ENCODE measurements around the gene ZPR1. TPM values are rescaled to one million over a fixed set of nuclear protein-coding genes. Genes with fewer than 3 reads are reported as not detected.
"Not testable (repeated sequence)": the region's sequence is repeated elsewhere in the genome, so short reads cannot be mapped to it uniquely, and the experiment has no call there.

ZPR1 gene
- total RNA-seq, 1 experiment from 2014 or later: 139 TPM

DNA sequence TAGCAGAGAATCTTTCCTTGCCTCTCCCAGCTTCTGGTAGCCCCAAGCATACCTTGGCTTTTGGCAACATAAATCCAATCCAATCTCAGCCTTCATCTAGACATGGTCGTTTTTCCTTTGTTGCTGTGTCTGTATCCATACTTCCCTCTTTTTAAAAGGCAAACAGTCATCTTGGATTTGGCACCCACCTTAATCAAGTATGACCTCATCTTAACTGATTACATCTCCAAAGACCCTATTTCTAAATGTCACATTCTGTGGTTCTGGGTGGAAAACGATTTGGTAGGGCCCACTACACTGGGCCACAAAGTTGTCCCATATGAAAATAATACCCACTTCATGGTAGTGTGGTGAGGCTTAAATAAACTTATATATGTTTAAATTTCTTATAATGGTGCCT, 15.9 kb downstream of the ZPR1 start:
- CTCF ChIA-PET: interaction anchor here (1.2 kb wide), 1 partner anchor 18 kb away, joined by 4 read pairs; no protein-coding TSS in a partner anchor
- in situ Hi-C loops (cut with HindIII; ENCODE audit: low pct_unique_long_range_greater_than_20kb, low sequenced_read_pairs) (no loop called here), intact Hi-C loops (cut with micrococcal nuclease; ENCODE audit: unreplicated experiment) (no loop called here)
- POLR2A ChIA-PET: interaction anchor here (1.7 kb wide), 1 partner anchor 15 kb away, joined by 3 read pairs; no protein-coding TSS in a partner anchor
- ATAC-seq (no peak), DNase-seq (ENCODE audit: low read depth, low spot score) (no peak)
- H3K4me1 ChIP-seq (ENCODE audit: control insufficient read depth, insufficient read depth, low read length): peaks cover 20% of the 10 kb centered on the region
- H3K27me3 ChIP-seq (ENCODE audit: control insufficient read depth, insufficient read depth, low read length): no peaks in the 10 kb centered on the region
- H3K27ac ChIP-seq (ENCODE audit: low read length): peak overlapping the region; percentile 99
- no peaks in the 10 kb centered on the region for H3K9me3 ChIP-seq (ENCODE audit: control insufficient read depth, insufficient read depth, low read depth, low read length)
- H3K36me3 ChIP-seq (ENCODE audit: control insufficient read depth, insufficient read depth, low read length): peaks cover 12% of the 10 kb centered on the region
- H3K4me3 ChIP-seq (ENCODE audit: low read depth in 2 of 2, low read length in 2 of 2): peak overlapping the region; percentile 90 to 96
- TSS peak; percentile 69 for BruUV-seq (replicated peaks)
- TF ChIP-seq SIN3A (IDR thresholded peaks at IDR 0.05; ENCODE audit: borderline replicate concordance, insufficient read depth, low read depth, low read length) (no peak), POLR2AphosphoS5 (IDR thresholded peaks at IDR 0.05; ENCODE audit: low read depth, low read length) (no peak), TCF7L2 (IDR thresholded peaks at IDR 0.05; ENCODE audit: low read depth, low read length) (no peak)
- TF ChIP-seq, protein P1, sequence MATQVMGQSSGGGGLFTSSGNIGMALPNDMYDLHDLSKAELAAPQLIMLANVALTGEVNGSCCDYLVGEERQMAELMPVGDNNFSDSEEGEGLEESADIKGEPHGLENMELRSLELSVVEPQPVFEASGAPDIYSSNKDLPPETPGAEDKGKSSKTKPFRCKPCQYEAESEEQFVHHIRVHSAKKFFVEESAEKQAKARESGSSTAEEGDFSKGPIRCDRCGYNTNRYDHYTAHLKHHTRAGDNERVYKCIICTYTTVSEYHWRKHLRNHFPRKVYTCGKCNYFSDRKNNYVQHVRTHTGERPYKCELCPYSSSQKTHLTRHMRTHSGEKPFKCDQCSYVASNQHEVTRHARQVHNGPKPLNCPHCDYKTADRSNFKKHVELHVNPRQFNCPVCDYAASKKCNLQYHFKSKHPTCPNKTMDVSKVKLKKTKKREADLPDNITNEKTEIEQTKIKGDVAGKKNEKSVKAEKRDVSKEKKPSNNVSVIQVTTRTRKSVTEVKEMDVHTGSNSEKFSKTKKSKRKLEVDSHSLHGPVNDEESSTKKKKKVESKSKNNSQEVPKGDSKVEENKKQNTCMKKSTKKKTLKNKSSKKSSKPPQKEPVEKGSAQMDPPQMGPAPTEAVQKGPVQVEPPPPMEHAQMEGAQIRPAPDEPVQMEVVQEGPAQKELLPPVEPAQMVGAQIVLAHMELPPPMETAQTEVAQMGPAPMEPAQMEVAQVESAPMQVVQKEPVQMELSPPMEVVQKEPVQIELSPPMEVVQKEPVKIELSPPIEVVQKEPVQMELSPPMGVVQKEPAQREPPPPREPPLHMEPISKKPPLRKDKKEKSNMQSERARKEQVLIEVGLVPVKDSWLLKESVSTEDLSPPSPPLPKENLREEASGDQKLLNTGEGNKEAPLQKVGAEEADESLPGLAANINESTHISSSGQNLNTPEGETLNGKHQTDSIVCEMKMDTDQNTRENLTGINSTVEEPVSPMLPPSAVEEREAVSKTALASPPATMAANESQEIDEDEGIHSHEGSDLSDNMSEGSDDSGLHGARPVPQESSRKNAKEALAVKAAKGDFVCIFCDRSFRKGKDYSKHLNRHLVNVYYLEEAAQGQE (IDR thresholded peaks at IDR 0.05; ENCODE audit: insufficient read depth in 1 of 2, low read depth in 2 of 2, low read length in 1 of 2): no peak
- TF ChIP-seq, protein P2, sequence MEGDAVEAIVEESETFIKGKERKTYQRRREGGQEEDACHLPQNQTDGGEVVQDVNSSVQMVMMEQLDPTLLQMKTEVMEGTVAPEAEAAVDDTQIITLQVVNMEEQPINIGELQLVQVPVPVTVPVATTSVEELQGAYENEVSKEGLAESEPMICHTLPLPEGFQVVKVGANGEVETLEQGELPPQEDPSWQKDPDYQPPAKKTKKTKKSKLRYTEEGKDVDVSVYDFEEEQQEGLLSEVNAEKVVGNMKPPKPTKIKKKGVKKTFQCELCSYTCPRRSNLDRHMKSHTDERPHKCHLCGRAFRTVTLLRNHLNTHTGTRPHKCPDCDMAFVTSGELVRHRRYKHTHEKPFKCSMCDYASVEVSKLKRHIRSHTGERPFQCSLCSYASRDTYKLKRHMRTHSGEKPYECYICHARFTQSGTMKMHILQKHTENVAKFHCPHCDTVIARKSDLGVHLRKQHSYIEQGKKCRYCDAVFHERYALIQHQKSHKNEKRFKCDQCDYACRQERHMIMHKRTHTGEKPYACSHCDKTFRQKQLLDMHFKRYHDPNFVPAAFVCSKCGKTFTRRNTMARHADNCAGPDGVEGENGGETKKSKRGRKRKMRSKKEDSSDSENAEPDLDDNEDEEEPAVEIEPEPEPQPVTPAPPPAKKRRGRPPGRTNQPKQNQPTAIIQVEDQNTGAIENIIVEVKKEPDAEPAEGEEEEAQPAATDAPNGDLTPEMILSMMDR (IDR thresholded peaks at IDR 0.05): no peak

DNA sequence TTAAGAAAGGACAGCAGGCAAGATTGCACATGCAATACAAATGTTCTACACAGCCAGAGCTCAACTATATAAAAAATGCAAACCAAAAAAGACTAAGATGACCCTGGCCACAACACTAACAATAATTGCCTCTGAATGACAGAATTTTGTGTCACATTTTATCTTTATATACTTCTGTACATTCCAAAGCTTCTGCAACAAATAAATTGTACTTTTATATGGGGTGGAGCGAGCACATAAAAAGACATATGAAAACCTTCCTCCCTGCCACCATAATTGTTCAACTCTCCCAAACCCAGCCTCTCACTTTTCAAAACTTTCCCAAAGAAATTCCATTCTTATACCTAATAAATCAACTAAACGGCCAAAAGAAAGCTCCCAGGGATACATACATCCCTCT, 25.7 kb downstream of the ZPR1 start:
- no peaks in the 10 kb centered on the region for H3K27me3 ChIP-seq (ENCODE audit: control insufficient read depth, insufficient read depth, low read length)
- ChIA-PET POLR2A (no interaction called here), CTCF (no interaction called here)
- intact Hi-C loops (cut with micrococcal nuclease; ENCODE audit: unreplicated experiment): no loop called here
- H3K4me1 ChIP-seq (ENCODE audit: control insufficient read depth, insufficient read depth, low read length): no peaks in the 10 kb centered on the region
- DNase-seq (ENCODE audit: low read depth, low spot score): no peak
- no TSS peak for BruUV-seq (replicated peaks)
- no peaks in the 10 kb centered on the region for H3K9me3 ChIP-seq (ENCODE audit: control insufficient read depth, insufficient read depth, low read depth, low read length)
- TF ChIP-seq SIN3A (IDR thresholded peaks at IDR 0.05; ENCODE audit: borderline replicate concordance, insufficient read depth, low read depth, low read length): no peak
- TF ChIP-seq TCF7L2 (IDR thresholded peaks at IDR 0.05; ENCODE audit: low read depth, low read length): no peak
- no peak for TF ChIP-seq POLR2AphosphoS5 (IDR thresholded peaks at IDR 0.05; ENCODE audit: low read depth, low read length)
- TF ChIP-seq, protein P1 (IDR thresholded peaks at IDR 0.05; ENCODE audit: insufficient read depth in 1 of 2, low read depth in 2 of 2, low read length in 1 of 2): no peak
- TF ChIP-seq, protein P2 (IDR thresholded peaks at IDR 0.05): no peak
- H3K27ac ChIP-seq (ENCODE audit: low read length): no peak overlapping the region
- peaks cover 40% of the 10 kb centered on the region for H3K36me3 ChIP-seq (ENCODE audit: control insufficient read depth, insufficient read depth, low read length)
- no peak overlapping the region for H3K4me3 ChIP-seq (ENCODE audit: low read depth in 2 of 2, low read length in 2 of 2)
- in situ Hi-C loops (cut with HindIII; ENCODE audit: low pct_unique_long_range_greater_than_20kb, low sequenced_read_pairs): no loop called here
- no peak for ATAC-seq

DNA sequence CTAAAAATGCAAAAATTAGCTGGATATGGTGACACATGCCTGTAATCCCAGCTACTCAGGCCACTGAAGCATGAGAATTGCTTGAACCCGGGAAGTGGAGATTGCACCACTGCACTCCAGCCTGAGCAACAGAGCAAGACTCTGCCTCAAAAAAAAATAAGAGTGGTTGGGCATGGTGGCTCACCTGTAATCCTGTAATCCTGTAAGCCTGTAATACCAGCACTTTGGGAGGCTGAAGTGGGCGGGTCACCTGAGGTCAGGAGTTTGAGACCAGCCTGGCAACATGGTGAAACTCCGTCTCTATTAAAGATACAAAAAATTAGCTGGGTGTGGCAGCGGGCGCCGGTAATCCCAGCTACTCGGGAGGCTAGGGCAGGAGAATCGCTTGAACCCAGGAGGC, 31.8 kb downstream of the ZPR1 start:
- POLR2A ChIA-PET; intact Hi-C loops (cut with micrococcal nuclease; ENCODE audit: unreplicated experiment); ATAC-seq; H3K9me3 ChIP-seq (ENCODE audit: control insufficient read depth, insufficient read depth, low read depth, low read length); CTCF ChIA-PET; H3K27me3 ChIP-seq (ENCODE audit: control insufficient read depth, insufficient read depth, low read length); DNase-seq (ENCODE audit: low read depth, low spot score); H3K4me3 ChIP-seq (ENCODE audit: low read depth in 2 of 2, low read length in 2 of 2); H3K4me1 ChIP-seq (ENCODE audit: control insufficient read depth, insufficient read depth, low read length); H3K27ac ChIP-seq (ENCODE audit: low read length); in situ Hi-C loops (cut with HindIII; ENCODE audit: low pct_unique_long_range_greater_than_20kb, low sequenced_read_pairs); BruUV-seq (replicated peaks): not testable (repeated sequence)
- peaks cover 29% of the 10 kb centered on the region for H3K36me3 ChIP-seq (ENCODE audit: control insufficient read depth, insufficient read depth, low read length)

Measured in Panc1 (cell line).